GM20000 (cell line): Measurements from ENCODE around the gene SPATA33.

ENCODE experiments used
- DNase-seq: peaks from one replicate; pipeline ENCODE4 v3.0.0; 2012; ENCODE audit warnings: low spot score
- CTCF ChIP-seq: IDR thresholded peaks from 2 replicates; pipeline ENCODE4 v1.5.1; 2012; ENCODE audit warnings: mild to moderate bottlenecking, control low read depth; ENCODE audit errors: extremely low read depth, missing control alignments

Gene SPATA33

DNA sequence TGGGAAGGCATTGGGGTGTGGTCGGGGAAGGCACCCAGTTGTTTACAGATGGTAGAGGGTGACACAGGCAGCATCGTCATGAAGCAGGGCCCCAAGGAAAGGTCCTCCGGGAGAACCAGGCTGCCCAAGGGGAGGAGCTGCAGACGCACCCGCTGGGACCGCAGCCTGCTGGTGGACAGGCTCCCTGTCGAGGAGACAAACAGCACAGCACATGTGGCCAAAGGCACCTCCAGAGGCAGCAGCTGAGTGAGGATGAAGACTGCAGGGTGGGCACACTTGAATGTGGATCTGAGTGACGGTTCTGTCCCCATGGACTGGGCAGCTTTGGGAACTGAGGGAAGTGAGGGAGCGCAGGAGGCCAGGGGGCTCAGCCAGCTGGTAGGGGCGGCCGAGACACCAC lies 12.5 kb upstream of the SPATA33 start:
- no peak for TF ChIP-seq CTCF
- no peak for DNase-seq

GRCh38 chr16:89646270-89646669 lies 11.4 kb upstream of the SPATA33 start:
- no peak for TF ChIP-seq CTCF
- DNase-seq: no peak

DNA sequence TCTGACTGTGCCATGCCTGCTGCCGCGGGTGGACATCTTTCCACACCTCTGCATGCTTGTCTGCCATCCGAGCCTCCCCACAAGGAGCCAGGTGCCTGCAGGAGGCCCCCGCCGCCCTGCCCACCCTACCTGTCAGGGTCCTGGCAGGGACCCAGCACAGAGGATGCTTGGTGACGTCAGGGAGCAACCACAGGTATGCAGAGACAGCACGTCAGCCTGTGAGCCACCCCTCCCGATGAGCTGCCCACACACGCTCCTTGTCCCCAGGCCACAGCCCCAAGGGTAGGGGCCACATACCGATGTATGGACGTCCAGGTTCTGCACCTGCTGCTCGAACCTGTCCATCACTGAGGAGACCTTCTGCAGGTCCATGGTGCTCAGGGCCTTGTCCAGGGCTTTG lies 10.7 kb upstream of the SPATA33 start:
- DNase-seq: no peak
- no peak for TF ChIP-seq CTCF

DNA sequence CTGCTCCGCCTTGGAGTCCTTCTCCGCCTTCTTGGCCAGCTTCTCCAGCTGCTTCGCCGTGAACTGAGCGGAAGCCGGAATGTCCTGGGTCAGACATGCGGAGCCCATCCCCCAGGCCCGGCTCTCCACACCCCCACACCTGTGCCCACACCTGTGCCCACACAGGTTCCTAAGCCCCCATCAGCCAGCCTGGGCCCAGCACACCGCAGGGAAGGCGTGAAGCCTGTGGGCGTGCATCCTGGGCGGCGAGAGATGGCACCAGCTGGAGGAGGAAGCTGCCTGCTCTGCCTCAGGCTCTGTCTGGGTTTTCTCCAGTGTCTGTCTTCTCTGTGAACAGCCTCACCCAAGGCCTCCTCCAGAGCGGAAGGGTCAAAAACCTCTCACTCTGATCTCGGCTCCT lies 6.1 kb upstream of the SPATA33 start:
- TF ChIP-seq CTCF: no peak

GRCh38 chr16:89653656-89654295 lies 3.9 kb upstream of the SPATA33 start:
- TF ChIP-seq CTCF: no peak
- DNase-seq: no peak

More for the DNA sequence above, 6.1 kb upstream of the SPATA33 start:
- no peak for DNase-seq

DNA sequence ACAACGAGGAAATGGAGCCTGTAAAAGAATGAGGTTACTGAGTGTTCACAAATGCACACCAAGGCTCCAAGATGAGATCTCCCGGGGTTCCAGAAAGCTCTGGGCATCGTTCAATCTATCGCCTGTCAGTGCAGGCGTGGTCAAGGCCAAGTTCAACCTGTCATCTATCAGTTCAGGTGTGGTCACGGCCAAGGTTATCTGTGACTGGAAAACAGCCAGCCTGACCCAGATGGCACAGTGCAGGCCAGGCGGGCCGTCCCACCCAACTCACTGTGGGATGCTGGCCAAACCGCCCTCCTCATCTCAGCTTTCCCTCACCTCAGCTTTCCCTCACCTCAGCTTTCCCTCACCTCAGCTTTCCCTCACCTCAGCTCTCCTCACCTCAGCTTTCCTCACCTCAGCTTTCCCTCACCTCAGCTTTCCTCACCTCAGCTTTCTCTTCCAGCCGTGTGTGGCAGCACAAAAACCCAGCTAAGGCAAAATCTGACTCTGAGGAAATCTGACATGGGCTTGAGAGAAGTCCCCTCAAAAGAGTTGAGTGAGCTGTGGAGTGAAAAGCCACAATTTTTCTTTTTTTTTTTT lies 2.5 kb upstream of the SPATA33 start:
- no peak for DNase-seq
- no peak for TF ChIP-seq CTCF

DNA sequence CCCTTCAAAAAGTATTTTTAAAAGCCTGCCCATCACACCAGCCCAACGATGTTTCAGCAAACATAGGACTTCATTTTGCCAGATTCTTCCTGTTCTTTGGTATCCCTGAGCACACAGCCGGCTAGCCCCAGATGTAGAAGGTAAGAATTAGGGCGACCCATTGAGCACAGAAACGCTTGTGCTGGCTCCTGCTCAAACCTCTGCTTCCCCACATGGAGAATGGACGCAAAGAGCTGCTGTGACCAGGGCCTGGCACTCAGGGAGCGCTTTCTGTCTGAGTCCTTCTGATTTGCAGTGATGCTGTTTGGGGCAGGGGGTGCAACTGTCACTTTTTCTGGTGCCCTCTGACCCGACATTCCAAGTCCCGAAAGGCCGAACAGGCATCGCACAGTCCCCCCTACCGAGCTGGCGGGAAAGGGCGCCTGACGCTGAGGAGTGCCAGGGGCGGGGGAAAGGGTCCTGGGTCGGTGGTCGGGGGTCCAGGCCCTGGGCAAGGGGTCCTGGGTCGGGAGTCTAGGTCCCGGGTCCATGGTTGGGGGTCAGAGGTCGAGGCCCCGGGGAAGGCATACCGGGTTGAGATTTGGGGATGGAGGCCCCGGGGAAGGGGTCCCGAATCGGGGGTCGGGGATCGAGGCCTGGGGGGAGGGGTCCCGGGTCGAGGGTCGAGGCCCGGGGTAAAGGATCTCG lies 1.1 kb upstream of the SPATA33 start:
- DNase-seq: no peak
- TF ChIP-seq CTCF: no peak
